ENCODE data around the gene NOP10. TPM values are rescaled to one million over a fixed set of nuclear protein-coding genes. Genes with fewer than 3 reads are reported as not detected.

The NOP10 gene
- total and polyA plus RNA-seq, 2 of the 13 experiments (the other 11 are each of a cell fraction or from before 2014, with no cell fraction given): 239 to 369 TPM

- no peak for TF ChIP-seq DZIP1 (CRISPR knock-in tag; IDR thresholded peaks at IDR 0.05)
- no peak; the same call in 1 of the 2 replicates for TF ChIP-seq ZBTB26 (CRISPR knock-in tag; IDR thresholded peaks at IDR 0.05; ENCODE audit: borderline replicate concordance)
- TF ChIP-seq CHD2 (IDR thresholded peaks at IDR 0.05; ENCODE audit: low read depth, low read length): no peak
- no peak; the same call in 1 of the 2 replicates for TF ChIP-seq HNF1A (IDR thresholded peaks at IDR 0.05; ENCODE audit: low read depth)
- TF ChIP-seq HNF1A (CRISPR knock-in tag; IDR thresholded peaks at IDR 0.05; ENCODE audit: borderline replicate concordance): peak; percentile 21; the same call in 1 of the 2 replicates
- TF ChIP-seq YEATS4 (CRISPR knock-in tag; IDR thresholded peaks at IDR 0.05; ENCODE audit: borderline replicate concordance): peak; percentile 90
- 0 out of 2 replicates have a peak, but pooled peaks have one; percentile 51 for TF ChIP-seq THRA (CRISPR knock-in tag; IDR thresholded peaks at IDR 0.05; ENCODE audit: borderline replicate concordance)
- no peak for TF ChIP-seq MTERF4 (CRISPR knock-in tag; IDR thresholded peaks at IDR 0.05)
- TF ChIP-seq SKI (IDR thresholded peaks at IDR 0.05; ENCODE audit: partially characterized antibody): no peak
- TF ChIP-seq SP1 (IDR thresholded peaks at IDR 0.05): no peak
- TF ChIP-seq SP1 (CRISPR knock-in tag; IDR thresholded peaks at IDR 0.05): no peak
- no peak for TF ChIP-seq KAT2B (IDR thresholded peaks at IDR 0.05; ENCODE audit: borderline replicate concordance, low read depth, low read length)
- no peak for TF ChIP-seq E2F5 (CRISPR knock-in tag; conservative IDR thresholded peaks at IDR 0.05)
- 0 out of 2 replicates have a peak, but pooled peaks have one; percentile 20 for TF ChIP-seq ZNF800 (CRISPR knock-in tag; IDR thresholded peaks at IDR 0.05)
Observed at GRCh38 chr15:34342737-34343575, at the start of gene NOP10, which contains the start of gene NUTM1 (continued).
